RWPE1 (cell line): ENCODE data around the gene SPATA12.

ENCODE experiments used
- CTCF ChIA-PET: fragments of 350-600 bp; sonication (Branson Sonifier 250); formaldehyde crosslinking; extraction: SDS; loops from one replicate; lab custom pipeline; 2021; lab: Yijun Ruan, JAX
- POLR2A ChIA-PET: fragments of 400-600 bp; formaldehyde crosslinking; extraction: SDS; loops from one replicate; lab custom pipeline; 2020; ENCODE audit warnings: antibody characterized with exemption; ENCODE audit not compliant: low non-redundant PET; lab: Yijun Ruan, JAX
- DNase-seq: peaks from one replicate; pipeline ENCODE4 v3.0.0; 2012; ENCODE audit warnings: low spot score
- H3K27ac ChIP-seq: fragments of 450-650 bp; 2 replicates; pipeline ENCODE4 v1.5.1; 2017
- TF ChIP-seq, protein P1 (sequence below): fragments of 450-650 bp; conservative IDR thresholded peaks from 2 replicates; pipeline ENCODE4 v1.5.1; 2017; ENCODE audit warnings: low read depth, mild to moderate bottlenecking

Gene SPATA12

DNA sequence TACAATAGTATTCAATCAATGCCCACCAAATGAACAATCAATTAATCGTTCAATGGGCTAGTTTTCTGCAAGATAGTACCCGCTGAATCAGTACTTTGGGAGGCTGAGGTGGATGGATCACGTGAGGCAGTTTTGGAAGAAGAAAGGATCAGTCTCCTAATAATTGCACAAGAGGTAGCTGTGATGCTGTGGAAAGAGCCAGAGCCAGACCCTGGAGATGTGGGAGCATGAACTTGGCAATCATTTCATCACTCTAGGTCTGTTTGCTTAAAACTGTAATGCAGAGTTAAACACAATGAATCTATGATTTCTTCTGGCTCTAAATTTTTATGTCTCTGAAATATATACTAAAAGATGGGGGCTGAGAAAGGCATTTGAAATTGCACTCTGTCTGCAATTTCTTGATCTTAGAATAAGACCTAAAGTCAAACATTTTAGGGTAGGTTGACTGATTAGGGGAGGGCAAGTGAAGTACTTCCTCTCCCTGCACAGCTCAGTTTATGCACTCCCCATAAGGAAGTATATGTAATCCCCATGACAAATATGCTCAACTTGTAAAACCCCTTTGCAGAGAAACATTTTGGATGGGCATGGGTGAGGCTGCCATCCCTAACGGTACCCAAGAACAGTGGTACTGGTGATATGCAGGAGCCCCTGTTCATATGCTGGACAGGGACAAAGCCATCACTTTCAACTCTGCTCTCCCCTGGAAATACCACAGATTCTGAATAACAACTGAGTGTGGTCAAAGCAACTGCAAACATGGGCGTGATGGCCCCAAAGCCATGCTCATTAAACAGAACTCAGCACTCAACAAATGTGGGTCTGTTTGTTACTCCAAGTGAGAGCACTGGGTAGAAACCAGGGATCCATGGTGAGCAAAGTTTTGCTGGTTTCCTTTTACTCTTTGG is 28.6 kb upstream of the SPATA12 start:
- POLR2A ChIA-PET, result no interaction called here

DNA sequence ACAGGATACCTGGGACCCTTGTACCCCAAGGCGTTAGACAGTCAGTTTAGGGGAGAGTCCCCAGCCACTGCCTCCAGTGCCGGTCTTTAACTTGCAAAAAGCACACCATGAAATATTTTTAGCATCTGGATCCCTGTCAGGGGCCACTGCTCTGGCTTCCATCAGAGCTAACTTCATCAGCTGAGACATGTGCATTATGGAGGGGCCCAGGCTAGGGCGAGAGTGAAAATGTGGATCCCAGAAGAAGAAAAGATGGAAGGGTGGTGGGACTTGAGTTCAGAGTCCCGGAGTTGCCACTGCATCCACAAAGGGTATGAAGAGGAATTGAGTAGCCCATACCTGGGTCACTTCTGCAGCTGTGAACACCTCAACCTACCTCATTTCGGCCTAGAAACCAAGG is 23.5 kb upstream of the SPATA12 start:
- no peak for DNase-seq
- H3K27ac ChIP-seq, result no peak overlapping the region
- ChIA-PET CTCF (no interaction called here), POLR2A (no interaction called here)
- TF ChIP-seq, protein P1, sequence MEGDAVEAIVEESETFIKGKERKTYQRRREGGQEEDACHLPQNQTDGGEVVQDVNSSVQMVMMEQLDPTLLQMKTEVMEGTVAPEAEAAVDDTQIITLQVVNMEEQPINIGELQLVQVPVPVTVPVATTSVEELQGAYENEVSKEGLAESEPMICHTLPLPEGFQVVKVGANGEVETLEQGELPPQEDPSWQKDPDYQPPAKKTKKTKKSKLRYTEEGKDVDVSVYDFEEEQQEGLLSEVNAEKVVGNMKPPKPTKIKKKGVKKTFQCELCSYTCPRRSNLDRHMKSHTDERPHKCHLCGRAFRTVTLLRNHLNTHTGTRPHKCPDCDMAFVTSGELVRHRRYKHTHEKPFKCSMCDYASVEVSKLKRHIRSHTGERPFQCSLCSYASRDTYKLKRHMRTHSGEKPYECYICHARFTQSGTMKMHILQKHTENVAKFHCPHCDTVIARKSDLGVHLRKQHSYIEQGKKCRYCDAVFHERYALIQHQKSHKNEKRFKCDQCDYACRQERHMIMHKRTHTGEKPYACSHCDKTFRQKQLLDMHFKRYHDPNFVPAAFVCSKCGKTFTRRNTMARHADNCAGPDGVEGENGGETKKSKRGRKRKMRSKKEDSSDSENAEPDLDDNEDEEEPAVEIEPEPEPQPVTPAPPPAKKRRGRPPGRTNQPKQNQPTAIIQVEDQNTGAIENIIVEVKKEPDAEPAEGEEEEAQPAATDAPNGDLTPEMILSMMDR, result no peak

More for the DNA sequence above, 28.6 kb upstream of the SPATA12 start:
- TF ChIP-seq, protein P1, result no peak
- DNase-seq, result no peak
- CTCF ChIA-PET, result no interaction called here
- H3K27ac ChIP-seq, result no peak overlapping the region

DNA sequence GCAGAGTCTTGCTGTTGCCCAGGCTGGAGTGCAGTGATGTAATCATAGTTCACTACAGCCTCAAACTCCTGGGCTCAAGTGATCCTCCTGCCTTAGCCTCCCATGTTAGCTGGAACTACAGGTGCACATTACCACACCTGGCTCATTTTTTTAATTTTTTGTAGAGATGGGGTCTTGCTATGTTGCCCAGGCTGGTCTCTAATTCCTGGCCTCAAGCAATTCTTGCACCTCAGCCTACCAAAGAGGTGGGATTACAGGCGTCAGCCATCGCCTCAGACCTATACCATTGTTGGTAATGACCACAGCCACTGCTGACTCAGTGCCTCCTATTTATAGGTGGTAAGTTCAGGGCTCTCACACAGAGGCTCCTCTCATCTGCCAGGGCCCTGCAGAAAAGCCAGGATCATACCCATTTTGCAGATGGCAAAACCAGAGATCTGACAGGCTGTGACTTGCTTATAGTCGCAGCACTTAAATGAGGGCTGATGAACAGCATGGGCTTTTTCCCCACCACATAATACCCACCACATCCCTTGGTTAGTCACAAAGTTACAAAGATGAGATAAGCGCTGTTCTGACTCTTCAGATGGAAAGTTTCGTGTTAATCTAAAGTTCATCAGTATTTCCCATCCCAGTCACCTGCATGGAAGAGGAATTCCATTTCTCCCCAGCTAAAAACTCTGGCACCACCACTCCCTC is 21.8 kb upstream of the SPATA12 start:
- POLR2A ChIA-PET, result no interaction called here
- TF ChIP-seq, protein P1, result no peak
- H3K27ac ChIP-seq, result no peak overlapping the region
- CTCF ChIA-PET, result no interaction called here
- DNase-seq, result no peak

DNA sequence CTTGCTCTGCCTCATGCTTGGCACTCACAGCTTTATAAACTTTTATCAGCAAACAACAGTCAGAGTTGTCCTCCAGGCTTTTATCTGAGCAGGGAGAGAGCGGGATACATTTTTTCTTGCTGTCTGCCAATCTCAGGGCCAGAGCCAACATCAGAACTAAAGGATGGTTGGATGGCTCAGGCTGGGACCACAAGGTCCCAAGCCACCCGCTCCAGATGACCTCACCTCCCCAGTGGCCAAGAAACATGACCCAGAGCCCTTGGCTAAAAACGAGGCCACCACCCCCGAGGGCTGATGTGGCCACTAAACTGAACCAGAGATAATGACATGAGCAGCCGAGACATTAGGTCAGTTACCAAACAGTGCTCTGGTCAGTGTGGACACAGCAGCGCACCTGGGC is 18.8 kb upstream of the SPATA12 start:
- TF ChIP-seq, protein P1, result no peak
- no peak for DNase-seq
- no peak overlapping the region for H3K27ac ChIP-seq
- ChIA-PET POLR2A (no interaction called here), CTCF (no interaction called here)

DNA sequence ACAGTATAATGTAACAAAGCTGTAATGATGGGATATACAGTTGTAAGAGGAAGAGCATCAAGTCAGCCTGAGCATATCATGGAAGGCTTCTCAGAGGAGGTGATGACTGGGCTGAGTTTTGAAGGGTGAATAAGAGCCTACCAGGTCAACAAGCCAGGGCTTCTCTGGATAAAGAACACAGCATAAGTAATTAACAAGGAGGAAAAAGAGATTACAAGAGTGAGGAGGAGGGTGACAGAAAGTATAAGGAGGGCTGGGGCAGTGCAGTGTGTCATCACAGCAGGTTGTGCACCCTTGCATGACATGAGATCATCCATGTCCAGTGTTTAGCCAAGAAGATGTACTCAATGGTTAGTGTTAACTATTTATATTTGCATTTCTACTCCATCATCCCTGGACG is 16.9 kb upstream of the SPATA12 start:
- ChIA-PET POLR2A (no interaction called here), CTCF (no interaction called here)
- TF ChIP-seq, protein P1, result no peak
- H3K27ac ChIP-seq, result no peak overlapping the region
- DNase-seq, result no peak

DNA sequence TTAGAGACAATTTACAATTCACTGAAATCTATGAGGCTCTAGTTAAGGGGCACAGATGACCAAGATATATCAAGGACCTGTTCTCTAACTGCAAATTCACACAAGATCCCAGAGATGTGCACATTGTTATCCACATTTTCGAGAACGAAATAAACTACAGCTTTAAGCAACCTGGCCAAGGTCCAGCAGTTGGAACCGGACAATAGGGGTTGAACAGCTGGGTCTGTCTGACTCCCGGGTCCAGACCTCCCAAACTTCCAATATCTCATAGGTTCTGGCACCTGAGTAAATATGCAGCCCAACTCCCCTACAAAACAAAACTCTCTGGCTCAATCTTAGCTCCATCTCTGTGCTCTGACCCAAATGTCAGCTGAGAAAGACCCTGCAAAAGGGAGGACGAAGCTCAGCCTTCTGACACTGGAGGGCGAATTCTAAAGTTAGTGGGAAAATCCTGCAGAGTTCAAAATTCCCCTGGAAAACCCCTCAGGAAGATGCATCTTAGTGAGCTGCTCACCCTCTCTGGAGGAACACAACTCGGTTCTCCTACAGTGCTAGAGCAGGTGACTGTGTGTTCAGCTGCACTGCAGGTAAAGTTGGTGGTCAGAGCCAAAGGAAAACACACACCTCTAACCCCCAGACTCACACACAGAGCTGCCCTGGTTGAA is 14.2 kb upstream of the SPATA12 start:
- DNase-seq, result no peak
- ChIA-PET CTCF (no interaction called here), POLR2A (no interaction called here)
- TF ChIP-seq, protein P1, result no peak
- no peak overlapping the region for H3K27ac ChIP-seq
